ENCODE results near the gene MLLT11.

DNA sequence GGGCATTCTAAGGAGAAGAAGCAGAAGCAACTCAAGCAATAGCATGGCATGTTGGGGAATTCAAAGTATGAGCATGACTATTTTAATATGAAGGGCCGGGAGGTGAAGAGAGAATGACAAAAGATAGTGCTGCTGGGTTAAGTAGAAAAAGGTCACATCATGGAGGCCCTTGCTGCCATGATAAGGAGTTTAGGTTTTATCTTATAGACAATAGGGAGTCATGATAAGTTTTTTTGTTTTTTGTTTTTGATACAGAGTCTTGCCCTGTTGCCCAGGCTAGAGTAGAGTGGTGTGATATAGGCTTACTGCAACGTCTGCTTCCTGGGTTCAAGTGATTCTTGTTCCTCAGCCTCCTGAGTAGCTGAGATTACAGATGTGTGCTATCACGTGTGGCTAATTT, 20.7 kb upstream of the MLLT11 start:
- TF ChIP-seq, protein P1, sequence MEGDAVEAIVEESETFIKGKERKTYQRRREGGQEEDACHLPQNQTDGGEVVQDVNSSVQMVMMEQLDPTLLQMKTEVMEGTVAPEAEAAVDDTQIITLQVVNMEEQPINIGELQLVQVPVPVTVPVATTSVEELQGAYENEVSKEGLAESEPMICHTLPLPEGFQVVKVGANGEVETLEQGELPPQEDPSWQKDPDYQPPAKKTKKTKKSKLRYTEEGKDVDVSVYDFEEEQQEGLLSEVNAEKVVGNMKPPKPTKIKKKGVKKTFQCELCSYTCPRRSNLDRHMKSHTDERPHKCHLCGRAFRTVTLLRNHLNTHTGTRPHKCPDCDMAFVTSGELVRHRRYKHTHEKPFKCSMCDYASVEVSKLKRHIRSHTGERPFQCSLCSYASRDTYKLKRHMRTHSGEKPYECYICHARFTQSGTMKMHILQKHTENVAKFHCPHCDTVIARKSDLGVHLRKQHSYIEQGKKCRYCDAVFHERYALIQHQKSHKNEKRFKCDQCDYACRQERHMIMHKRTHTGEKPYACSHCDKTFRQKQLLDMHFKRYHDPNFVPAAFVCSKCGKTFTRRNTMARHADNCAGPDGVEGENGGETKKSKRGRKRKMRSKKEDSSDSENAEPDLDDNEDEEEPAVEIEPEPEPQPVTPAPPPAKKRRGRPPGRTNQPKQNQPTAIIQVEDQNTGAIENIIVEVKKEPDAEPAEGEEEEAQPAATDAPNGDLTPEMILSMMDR (IDR thresholded peaks at IDR 0.05; ENCODE audit: low read length), result no peak
- TF ChIP-seq EZH2 (IDR thresholded peaks at IDR 0.05; ENCODE audit: borderline replicate concordance, low read length), result no peak

All from OCI-LY1 (cell line).